NCI-H146 (cell line): ENCODE measurements around the gene ZNF684.
"Not testable (repeated sequence)": the region's sequence is repeated elsewhere in the genome, so short reads cannot be mapped to it uniquely, and the experiment has no call there.

Experiments used
- DNase-seq: peaks from one replicate; lab custom pipeline; 2025; lab: John Stamatoyannopoulos, UW

The ZNF684 gene

DNA sequence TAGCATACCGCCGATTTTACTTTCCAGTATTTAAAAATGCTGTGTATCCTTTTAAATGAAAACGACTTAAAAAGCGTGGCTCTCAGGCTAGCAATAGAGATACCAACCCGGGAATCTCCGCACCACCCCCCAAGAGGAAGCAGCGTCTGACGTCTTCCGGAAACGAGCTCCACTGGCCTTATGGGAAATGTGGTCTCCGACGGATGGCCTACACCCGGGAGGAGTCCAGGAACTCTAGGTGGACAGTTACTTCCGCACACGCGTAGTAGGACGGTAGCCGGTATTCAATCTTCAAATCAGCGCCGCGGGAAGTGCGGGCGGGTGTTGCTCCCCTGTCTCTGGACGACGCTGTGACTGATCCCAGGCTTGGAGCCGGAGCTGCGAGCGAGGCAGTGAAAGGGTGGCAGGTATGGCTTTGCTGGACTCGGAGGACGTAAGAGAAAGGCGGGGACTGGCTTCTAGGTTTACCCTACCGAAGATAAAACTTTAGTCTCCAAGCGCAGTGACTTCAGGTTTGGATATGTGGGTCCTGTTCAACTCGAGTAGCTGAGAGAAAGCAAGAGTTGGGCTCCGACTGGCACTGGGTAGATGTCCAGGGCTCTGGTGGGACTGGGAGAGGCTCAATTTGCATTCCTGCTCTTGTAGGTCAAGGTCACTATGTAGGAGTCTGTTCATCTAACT is at the start of gene ZNF684:
TSS of gene ZNF684 (plus strand) at position 257 of the 681 bp plus-strand sequence. CDS start 1,530 bp downstream, outside the sequence.
- peak; percentile 91 for DNase-seq

DNA sequence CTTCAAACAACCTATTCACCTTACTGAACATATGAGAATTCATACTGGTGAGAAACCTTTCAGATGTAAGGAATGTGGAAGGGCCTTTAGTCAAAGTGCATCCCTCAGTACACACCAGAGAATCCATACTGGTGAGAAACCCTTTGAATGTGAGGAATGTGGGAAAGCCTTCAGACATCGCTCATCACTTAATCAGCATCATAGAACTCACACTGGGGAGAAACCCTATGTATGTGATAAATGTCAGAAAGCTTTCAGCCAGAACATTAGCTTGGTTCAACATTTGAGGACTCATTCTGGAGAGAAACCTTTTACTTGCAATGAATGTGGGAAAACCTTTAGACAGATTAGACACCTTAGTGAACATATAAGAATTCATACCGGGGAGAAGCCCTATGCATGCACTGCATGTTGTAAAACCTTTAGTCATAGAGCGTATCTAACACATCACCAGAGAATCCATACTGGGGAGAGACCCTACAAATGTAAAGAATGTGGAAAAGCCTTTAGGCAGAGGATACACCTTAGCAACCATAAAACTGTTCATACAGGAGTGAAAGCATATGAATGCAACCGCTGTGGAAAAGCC is 36.0 kb upstream of the ZNF684 start:
- no peak for DNase-seq

DNA sequence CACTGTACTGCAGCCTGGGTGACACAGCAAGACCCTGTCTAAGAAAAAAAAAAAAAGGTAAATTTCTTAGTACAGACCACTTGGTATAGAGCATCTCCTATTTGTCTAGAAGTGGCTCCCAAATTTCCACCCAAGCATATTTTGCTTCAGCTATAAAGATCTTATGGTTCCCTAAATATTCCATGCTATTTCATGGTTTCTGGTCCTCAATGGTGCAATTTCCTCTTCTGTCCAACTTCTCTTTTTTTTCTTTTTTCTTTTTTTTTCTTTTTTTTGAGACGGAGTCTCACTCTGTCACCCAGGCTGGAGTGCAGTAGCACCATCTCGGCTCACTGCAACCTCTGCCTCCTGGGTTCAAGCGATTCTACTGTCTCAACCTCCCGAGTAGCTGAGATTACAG is 28.8 kb upstream of the ZNF684 start:
- not testable (repeated sequence) for DNase-seq

DNA sequence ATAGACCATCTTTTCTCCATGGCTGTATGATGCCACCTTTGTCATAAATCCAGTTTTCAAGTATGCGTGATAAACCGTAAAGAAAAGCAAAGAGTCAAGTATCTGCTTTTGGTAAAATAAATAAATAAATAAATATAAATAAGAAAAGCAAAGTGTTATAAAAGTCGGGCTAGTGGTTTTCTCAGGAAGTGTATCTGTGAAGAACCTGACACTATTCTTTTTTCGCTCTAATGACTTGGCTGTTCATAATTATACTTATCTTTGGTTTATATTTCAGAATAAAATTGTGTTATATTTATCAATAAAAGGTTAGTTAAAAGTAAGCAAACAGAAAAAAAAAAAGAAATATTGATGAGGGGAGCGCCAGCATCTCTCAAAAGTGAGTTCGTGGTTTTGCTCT is 23.5 kb upstream of the ZNF684 start:
- no peak for DNase-seq

DNA sequence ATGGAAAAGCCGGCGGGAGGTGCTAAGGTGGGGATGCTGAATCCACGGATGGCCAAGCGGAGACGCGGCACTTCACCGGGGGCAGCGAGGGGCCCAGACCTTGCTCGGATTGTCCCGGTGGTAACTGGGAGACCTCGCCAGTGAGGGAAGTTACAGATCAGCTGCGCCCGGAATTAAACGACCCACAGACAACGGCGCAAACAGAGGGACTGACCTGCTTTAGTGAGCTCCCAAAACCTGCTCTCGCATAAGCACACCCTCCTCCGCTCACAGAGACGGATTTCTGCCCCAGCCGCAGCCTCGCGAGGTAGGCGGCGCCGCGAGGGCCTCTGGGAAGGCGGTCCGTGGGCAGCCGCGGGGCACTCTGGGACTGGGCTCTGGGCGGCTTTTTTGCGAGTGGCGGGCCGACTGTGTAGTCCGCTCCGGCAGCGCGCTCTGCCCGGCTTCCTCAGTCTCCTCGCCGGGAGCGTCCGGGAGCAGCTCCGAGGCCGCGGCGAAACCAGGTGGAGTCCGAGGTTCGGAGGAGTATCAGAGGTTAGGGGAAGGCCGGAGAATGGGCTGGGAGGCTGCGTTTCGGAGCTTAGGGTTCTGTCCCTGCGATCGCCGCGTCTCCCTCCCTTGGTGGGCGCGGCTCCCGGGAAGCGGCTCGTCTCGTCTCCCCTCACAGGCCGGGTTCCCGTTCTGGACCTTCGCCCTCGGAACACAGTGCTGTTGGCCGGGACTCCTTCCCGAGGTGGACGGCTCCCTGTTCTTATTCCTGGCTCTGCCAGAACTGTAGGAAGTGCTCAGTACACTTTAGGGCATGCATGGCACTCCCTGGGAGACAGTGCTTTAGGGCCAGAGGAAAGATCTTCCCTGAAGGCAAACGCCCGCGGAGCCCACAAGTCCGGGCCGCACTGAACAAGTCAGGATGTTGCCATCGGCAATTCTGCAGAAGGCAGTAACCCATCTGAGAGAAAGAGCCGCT is 22.8 kb upstream of the ZNF684 start, which contains the start of gene EXO5:
TSS of gene EXO5 (plus strand) at position 393 of the 967 bp plus-strand sequence. CDS start 5,778 bp downstream, outside the sequence.
- peak; percentile 77 for DNase-seq

DNA sequence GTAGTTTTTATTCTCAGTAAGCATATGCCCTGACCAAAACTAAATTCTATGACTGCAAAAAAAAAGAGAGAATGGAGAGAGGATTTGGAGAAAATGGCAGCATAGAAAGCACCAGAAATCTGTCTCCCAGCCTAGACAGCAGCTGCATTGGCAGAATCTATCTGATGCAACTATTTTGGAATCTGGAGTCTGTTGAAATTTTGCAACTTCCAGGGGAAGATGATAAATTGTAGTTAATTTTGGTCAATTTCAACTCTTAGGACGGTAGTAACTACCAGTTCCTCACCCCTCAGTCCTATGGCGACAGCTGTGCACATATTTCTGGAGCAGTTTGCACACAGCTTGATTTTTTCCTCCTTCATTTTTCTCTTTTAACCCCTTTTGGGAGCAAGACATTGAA is 11.9 kb upstream of the ZNF684 start:
- no peak for DNase-seq

GRCh38 chr1:40530735-40531380 is 579 bp upstream of the ZNF684 start:
- DNase-seq: peak; percentile 21

- DNase-seq: no peak
Observed at GRCh38 chr1:40532062-40532389, 589 bp downstream of the ZNF684 start.

DNA sequence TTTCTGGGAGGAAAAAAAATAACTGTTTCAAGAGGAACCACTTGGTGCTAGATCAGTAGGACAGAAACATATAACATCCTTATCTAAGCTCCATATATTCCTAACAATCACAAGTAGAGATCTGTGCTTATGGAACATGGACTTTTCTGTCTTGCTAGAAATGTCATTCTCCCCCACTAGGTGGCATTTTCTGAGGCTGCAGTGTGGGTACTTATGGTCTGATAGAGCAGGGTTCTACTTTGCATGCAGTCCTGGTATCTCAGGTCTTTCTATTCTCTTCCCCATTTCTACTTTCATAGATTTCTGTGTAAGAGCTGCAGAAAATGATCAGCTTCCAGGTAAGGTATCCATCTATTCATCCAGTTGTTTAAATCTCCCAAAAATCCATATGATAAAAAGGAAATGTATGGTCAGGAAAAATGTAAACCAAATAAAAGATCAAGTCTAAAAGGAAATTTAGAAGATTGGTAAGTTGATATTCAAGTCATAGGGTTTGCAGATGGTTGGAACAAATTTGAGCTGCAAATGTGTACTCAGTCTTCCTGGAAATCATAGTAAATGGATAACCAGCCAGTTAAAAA is 1.5 kb downstream of the ZNF684 start:
- DNase-seq: peak; percentile 32

DNA sequence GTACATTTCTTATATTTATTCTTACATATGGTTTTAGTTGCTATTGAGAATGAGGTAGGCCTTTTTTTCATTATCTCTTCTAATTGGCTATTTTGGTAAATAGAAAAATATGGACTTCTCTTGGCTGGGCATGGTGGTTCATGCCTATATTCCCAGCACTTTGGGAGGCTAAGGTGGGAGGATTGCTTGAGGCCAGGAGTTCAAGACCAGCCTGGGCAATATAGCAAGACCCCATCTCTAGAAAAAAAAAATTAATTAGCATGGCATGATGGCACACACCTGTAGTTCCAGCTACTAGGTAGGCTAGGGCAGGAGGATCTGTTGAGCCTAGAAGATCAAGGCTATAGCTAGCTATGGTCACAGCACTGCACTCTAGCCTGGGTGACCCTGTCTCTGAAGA is 3.2 kb downstream of the ZNF684 start:
- no peak for DNase-seq

- no peak for DNase-seq
Observed at GRCh38 chr1:40535732-40536131, 4.3 kb downstream of the ZNF684 start.

- DNase-seq: no peak
Observed at GRCh38 chr1:40539338-40539737, 7.9 kb downstream of the ZNF684 start.

DNA sequence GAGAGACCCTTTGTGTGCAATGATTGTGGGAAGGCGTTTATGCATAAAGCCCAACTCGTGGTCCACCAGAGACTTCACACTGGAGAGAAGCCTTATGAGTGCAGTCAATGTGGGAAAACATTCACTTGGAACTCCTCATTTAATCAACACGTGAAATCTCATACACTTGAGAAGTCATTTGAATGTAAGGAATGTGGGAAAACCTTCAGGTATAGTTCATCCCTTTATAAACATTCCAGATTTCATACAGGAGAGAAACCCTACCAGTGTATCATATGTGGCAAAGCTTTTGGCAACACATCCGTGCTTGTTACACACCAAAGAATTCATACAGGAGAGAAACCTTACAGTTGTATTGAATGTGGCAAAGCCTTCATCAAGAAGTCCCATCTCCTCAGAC is 15.5 kb downstream of the ZNF684 start:
- no peak for DNase-seq

DNA sequence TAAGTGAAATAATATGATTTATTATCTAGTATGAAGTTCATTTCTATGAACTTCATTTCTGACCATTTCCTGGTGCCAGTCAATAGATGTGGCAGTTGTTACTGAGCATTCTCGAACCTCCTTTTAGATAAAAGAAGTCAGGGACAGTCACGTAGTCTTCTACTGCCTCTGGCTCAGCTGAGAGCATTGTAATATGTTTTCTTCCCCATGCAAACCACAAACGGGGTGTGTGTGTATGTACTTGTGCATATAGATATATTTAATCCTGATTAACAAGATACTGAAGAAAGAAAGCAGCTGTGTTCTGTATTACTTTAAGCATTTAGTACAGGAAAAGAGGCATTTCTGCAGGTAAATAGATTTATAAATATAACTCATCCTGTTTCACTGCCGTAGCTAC is 21.6 kb downstream of the ZNF684 start:
- DNase-seq: no peak

- DNase-seq: not testable (repeated sequence)
Observed at GRCh38 chr1:40554807-40555206, 23.4 kb downstream of the ZNF684 start.

DNA sequence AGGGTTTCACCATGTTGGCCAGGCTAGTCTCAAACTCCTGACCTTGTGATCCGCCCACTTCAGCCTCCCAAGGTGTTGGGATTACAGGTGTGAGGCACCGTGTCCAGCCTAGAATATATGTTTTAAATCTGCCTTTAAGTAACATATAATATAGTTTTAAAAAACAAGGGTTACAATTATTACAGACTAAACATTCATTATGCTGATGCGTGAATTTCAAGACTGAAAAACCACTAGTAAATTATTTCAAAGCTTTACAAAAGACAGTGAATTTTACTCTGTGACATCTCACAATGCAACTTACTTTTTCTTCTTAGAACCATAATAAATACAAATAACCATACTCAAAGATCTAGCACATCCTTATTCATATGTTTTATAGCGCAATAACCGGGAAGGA is 24.7 kb downstream of the ZNF684 start:
- no peak for DNase-seq

- not testable (repeated sequence) for DNase-seq
Observed at GRCh38 chr1:40558241-40558640, 26.8 kb downstream of the ZNF684 start.

DNA sequence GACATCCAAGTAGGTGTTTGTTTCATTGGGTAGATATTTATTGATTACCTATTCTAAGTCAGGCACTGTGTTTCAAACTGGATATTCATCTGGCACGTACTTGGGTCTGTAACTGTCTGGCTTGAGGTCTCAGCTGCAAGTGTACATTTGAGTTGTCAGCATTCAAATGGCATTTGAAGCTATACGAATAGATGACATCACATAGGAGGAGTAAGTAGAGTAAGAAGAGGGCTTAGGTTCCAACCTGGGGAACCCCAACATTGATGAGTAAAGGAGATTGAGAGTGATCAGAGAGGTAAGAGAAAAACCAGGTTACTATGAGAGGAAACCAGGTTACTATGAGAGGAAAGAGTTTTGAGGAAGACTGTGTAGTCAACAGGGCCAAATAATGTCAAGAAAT is 30.7 kb downstream of the ZNF684 start:
- no peak for DNase-seq

DNA sequence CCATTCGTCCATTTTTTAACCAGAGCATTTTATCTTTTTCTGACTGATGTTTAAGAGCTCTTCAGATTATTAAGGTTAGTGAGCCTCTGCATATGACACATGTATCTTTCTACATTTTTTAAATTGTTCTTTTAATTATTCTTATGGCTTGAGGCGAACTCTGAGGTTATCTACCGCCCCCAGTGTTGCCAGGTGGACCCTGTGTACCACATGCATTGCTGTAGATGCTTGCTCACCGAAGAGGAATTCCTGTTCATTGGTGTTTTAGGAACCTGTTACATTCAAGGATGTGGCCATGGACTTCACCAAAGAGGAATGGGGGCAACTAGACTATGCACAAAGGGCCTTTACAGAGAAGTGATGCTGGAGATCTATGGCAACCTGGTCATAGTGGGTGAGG is 31.8 kb downstream of the ZNF684 start:
- DNase-seq: no peak

DNA sequence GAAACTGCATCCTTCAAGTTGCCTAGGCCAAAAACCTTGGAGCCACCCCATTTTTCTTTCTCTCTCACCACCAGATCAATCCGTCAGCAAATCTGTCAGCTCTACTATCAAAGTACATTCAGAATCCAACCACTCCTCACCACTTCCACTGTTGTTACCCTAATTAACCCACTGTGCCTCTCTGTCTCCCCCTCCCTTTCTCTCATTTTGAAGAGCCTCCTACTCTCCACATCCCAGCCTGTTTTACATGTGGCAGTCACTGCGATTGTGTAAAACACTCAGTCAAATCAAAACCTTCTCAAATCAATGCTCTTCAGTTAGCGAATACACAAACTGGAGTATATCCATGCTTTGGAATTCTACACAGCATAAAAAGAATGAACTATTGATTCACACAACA is 33.1 kb downstream of the ZNF684 start:
- DNase-seq: no peak

- no peak for DNase-seq
Observed at GRCh38 chr1:40564913-40565312, 33.5 kb downstream of the ZNF684 start.

DNA sequence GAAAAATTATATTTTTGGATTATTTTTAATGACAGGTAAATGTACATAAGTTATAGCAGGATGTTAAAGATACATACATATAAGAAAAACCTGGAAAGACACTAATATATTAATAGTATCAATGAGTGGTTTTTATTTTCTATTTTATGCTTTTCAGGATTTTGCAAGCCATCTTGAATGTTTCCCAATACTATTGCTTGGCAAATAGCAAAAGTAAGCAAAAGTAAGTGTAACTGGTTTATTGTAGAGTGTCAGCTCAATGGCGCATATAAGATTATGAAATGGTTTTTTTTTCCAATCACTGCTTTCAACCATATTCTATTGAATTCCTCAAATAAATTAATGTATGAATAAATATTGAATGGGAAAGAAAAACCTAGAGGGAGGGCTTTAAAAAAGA is 36.4 kb downstream of the ZNF684 start:
- no peak for DNase-seq
